Activated CD4-positive, alpha-beta T cell treated with anti-CD3 and anti-CD28 coated beads for 24 hours (primary cell): Measurements from ENCODE around the gene PSMD13.
"Not testable (repeated sequence)": the region's sequence is repeated elsewhere in the genome, so short reads cannot be mapped to it uniquely, and the experiment has no call there.

ENCODE experiments used
- DNase-seq, 2 donors: peaks; one replicate each; pipeline ENCODE4 v3.0.0-alpha.2; 2020; ENCODE audit warnings: low read depth in 2 of 2

PSMD13 gene

DNA sequence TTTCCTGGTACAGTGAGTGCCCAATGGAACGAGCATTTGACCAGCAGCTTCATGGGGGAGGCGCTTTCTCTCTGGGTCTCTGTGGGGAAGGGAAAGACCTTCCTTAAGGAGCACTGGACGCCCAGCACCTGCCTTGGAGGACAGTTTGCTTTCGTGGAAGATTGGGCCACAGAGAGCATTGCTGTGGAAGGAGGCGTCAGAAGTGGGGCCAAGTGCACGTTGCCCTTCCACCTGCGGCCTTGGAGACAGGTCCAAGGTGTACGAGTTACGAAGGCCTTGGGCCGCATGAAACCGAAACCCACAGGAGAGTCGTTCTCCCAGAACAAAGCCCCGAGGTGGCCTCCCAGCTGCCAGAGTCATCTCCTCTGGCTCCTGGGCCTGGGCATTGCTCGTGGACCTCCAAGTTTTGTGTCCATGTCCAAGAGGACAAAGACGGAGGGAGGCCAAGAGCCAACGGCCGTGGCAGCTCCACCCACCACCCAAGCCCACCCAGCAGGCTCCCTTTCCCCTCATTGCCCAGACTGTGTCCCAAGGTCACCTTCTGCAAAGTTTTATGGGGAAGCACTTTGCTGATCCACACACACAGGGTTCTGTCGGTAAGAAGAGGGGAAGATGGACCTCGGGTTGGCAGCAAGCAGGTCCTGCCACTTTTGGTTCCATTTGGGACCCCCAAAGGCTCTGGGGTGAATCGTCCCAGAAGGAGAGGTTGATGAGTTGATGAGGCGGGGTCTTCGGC, 35.6 kb downstream of the PSMD13 start:
- DNase-seq: no peak

DNA sequence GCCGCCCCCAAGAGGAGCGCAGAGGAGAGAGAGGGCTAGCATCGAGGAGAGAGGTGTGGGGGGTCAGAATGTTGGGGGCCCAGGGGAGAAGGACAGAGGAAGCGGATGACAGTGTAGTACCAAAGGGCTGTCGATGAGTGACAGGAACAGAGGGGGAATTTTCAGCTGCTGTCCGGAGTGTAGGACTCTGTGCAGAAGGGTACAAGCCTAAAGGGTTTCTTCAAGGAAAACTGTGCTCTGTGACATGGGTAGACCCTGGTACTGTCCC, 36.1 kb downstream of the PSMD13 start:
- no peak for DNase-seq

DNA sequence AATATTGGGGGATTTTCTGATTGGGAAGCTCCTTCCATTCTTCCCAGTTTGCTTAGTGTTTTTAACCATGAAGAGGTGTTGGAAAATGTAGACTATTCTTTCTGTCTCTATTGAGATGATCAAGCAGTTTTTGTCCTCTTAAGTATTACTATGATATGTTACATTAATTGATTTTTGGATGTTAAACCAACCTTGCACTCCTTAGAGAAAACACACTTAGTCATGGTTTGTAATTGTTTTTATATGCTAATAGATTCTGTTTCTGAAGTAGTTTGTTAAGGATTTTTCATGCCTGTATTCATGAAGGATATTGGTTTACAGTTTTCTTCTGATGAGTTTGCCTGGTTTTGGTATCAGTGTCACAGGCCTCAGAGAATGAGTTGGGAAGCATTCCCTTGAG, 39.4 kb downstream of the PSMD13 start:
- DNase-seq: no peak

DNA sequence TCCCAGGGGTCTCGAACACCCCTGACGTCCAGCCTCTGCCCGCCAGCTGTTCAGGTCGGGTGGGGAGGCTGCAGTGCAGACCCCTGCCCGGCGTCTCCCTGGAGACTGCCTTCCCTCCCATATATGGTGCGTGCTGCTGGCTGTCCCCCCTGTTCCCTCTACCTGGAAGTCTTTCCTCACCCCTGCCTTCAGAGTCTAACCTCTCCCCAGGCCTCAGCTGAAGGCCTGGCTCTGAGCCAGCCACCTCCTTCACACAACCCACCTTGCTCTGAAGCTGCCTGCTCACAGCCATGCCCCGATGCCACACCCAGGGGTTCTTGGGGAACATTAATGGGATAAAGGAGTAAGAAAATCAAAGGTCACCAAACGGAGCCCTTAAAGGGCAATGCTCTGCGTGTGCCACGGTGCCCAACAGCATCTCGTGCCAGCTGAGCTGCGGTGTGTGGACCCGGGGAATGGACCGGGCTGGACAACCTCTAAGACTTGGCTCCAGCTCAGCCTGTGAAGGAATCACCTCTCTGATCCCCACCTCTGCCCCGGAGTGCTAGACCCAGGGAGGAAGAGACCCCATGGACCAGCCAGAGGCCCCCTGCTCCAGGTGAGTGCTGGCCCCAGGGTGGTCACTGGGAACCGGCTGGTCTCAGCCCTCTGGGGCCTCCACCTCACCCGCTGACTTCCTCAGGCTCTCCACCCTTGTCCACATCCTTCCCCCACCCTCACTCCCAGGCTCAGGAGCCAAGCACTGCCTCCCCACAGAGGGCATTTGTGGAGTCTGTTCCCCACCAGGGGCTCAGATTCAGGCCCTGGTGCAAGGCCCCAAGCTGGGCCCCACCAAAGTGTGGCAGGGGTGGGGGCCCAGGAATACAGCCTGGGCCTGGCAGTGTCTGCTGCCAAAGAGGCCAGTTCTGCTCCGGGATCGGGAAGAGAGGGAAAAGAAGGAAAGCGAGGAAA, 41.5 kb downstream of the PSMD13 start, which contains the start of gene NLRP6:
Gene NLRP6 (plus strand): TSS at position 407 of the 951 bp plus-strand sequence. CDS start 163 bp downstream, at position 570.
- no peak for DNase-seq

DNA sequence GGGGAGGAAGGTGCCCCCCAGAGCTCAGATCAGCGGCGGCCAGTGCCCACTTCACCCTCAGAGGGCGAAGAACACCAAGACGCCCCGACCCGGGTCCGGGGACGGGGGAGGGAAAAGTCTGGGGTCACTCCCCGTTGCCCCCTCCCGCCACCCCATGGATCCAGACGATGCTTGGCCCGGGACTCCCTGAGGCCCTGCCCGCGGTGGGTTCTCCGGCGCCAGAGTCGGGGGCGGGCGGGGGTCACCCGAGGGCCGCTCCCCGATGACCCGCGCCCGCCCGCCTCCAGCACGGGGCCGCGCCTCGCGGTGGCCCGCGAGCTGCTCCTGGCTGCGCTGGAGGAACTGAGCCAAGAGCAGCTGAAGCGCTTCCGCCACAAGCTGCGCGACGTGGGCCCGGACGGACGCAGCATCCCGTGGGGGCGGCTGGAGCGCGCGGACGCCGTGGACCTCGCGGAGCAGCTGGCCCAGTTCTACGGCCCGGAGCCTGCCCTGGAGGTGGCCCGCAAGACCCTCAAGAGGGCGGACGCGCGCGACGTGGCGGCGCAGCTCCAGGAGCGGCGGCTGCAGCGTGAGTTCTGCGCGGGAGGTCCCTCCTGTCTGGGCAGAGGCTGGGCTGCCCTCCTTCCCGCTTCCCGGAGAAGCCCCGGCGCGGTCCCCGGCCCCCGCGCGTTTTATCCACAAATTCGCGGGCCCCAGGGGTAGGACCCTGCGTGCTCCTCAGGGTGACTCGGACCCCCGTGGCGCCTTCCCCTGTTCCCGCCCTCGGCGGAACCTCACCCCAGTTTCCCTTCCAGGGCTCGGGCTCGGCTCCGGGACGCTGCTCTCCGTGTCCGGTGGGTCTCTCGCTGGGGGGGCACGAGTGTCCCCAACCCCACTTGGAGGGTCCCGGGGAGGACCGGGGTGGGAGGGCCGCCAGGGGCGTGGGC, 42.5 kb downstream of the PSMD13 start:
- DNase-seq: no peak

DNA sequence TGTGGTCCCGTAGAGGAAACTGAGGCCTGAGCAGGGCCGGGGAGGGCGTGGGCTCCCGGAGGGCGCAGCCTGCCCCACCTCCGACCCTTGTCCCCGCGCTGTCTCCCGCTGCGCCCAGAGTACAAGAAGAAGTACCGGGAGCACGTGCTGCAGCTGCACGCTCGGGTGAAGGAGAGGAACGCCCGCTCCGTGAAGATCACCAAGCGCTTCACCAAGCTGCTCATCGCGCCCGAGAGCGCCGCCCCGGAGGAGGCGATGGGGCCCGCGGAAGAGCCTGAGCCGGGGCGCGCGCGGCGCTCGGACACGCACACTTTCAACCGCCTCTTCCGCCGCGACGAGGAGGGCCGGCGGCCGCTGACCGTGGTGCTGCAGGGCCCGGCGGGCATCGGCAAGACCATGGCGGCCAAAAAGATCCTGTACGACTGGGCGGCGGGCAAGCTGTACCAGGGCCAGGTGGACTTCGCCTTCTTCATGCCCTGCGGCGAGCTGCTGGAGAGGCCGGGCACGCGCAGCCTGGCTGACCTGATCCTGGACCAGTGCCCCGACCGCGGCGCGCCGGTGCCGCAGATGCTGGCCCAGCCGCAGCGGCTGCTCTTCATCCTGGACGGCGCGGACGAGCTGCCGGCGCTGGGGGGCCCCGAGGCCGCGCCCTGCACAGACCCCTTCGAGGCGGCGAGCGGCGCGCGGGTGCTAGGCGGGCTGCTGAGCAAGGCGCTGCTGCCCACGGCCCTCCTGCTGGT, 43.4 kb downstream of the PSMD13 start:
- no peak for DNase-seq

DNA sequence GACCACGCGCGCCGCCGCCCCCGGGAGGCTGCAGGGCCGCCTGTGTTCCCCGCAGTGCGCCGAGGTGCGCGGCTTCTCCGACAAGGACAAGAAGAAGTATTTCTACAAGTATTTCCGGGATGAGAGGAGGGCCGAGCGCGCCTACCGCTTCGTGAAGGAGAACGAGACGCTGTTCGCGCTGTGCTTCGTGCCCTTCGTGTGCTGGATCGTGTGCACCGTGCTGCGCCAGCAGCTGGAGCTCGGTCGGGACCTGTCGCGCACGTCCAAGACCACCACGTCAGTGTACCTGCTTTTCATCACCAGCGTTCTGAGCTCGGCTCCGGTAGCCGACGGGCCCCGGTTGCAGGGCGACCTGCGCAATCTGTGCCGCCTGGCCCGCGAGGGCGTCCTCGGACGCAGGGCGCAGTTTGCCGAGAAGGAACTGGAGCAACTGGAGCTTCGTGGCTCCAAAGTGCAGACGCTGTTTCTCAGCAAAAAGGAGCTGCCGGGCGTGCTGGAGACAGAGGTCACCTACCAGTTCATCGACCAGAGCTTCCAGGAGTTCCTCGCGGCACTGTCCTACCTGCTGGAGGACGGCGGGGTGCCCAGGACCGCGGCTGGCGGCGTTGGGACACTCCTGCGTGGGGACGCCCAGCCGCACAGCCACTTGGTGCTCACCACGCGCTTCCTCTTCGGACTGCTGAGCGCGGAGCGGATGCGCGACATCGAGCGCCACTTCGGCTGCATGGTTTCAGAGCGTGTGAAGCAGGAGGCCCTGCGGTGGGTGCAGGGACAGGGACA, 44.1 kb downstream of the PSMD13 start:
- DNase-seq: no peak

DNA sequence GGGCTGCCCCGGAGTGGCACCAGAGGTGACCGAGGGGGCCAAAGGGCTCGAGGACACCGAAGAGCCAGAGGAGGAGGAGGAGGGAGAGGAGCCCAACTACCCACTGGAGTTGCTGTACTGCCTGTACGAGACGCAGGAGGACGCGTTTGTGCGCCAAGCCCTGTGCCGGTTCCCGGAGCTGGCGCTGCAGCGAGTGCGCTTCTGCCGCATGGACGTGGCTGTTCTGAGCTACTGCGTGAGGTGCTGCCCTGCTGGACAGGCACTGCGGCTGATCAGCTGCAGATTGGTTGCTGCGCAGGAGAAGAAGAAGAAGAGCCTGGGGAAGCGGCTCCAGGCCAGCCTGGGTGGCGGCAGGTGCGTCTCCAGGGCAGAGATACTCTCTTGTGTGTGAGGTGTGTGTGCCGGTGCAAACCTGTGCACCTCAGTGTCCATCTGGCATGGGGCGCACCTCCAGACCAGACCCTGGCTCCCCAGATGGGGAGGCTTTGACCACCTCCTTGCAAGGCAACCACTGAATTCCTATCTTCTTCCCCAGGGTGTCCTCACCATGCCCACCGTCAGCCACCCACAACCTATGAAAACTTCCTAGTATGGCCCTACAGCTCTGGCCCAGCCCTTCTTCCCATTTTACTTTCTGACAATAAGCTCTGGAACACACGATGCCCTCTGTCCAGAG, 44.8 kb downstream of the PSMD13 start:
- DNase-seq: no peak

DNA sequence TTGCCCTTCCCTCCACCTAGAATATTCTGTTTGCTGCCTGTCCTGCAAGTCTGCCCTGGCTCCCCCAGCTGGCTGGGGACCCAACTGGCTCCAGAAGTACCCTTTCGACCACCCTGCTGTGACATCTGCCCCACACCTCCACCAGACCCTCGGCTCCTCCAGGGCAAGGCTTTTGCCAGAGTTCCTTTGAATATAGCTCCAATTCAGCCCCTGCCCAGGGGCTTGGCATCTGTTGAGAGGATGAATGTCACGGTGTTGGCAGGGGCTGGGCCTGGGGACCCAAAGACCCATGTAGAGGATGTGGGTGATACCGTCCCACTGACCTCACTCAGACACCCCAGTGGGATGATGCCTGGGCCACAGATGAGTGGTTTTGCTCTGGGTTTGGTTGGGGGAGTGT, 45.4 kb downstream of the PSMD13 start:
- DNase-seq: no peak

DNA sequence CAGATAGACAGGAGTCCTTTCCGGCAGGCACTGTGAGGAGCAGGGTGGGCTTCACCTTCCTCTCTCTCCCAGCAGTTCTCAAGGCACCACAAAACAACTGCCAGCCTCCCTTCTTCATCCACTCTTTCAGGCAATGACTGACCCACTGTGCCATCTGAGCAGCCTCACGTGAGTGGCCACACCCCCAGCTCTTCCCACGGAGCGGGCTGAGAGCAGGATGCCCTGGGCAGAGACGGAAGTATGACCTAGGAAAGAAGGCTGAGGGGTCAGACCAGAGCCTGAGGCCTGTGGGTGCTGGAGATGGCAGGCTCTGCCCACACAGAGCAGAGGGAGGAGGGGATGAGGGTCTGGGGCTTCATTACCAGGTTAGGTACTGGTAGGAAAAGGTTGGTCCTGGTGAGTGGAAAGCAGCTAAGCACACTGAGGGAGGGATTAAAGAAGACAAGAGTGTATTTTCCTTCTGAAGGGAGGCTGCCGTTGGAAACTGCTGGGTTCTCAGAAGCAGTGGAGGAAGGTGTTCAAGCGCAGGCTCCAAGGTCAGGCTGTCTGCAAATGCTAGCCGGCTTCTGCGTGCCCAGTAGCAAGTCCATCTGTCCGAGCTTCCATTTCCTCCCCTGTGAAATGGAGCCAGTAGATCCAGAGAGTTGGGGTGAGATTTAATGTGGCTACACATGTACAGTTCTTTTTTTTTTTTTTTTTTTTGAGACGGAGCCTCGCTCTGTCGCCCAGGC, 46.0 kb downstream of the PSMD13 start:
- no peak for DNase-seq

DNA sequence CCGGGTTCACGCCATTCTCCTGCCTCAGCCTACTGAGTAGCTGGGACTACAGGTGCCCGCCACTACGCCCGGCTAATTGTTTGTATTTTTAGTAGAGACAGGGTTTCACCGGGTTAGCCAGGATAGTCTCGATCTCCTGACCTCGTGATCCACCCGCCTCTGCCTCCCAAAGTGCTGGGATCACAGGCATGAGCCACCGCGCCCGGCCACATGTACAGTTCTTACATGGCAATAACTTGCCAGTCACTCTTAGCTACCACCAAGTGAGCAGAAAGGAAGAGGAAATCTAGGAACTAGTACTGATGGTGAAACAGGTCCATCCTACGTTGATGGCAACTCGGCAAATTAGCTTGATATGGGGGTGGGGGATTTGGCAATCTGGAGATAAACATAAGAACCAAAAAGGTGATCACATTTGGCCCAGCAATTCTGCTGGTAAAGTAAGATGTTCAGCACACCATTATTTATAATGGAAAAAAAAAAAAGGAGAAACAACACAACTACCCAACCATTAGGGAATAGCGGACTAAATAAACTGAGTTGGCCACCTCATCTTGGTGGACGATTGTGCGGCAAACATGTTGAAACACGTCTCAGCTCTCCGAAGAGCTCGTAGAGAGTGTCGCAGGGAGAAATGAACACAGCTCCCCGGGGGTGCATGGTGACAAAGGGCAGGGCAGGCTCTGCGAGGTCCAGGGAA, 46.8 kb downstream of the PSMD13 start:
- DNase-seq: no peak

DNA sequence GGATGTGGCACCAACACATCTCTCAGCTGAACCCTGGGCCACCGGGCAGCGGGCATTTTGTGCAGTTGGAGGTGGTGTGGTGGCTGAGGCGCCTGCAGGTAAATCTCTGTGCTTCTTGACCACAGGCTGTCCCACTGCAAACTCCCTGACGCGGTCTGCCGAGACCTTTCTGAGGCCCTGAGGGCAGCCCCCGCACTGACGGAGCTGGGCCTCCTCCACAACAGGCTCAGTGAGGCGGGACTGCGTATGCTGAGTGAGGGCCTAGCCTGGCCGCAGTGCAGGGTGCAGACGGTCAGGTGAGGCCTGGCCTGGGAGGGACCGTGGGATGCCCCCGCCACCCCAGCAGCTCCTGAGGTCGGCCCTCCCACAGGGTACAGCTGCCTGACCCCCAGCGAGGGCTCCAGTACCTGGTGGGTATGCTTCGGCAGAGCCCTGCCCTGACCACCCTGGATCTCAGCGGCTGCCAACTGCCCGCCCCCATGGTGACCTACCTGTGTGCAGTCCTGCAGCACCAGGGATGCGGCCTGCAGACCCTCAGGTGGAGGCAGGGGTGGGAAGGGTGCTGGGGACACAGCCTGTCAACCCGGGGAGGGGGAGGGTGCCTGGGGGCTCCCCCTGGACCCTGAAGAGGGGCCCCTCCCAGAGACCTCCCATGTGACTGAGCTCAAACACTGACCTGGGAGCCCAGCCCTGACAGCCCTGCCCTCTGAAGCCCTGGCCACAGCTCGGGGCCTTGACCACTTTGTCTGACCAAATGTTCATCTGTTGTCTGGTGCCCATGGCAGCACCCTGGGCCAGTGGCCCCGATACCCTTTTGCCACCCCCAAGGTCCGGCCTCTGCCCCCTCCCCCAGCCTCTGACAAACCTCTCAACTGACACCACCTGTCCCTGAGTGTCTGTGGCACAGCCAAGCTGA, 47.6 kb downstream of the PSMD13 start:
- DNase-seq: no peak

DNA sequence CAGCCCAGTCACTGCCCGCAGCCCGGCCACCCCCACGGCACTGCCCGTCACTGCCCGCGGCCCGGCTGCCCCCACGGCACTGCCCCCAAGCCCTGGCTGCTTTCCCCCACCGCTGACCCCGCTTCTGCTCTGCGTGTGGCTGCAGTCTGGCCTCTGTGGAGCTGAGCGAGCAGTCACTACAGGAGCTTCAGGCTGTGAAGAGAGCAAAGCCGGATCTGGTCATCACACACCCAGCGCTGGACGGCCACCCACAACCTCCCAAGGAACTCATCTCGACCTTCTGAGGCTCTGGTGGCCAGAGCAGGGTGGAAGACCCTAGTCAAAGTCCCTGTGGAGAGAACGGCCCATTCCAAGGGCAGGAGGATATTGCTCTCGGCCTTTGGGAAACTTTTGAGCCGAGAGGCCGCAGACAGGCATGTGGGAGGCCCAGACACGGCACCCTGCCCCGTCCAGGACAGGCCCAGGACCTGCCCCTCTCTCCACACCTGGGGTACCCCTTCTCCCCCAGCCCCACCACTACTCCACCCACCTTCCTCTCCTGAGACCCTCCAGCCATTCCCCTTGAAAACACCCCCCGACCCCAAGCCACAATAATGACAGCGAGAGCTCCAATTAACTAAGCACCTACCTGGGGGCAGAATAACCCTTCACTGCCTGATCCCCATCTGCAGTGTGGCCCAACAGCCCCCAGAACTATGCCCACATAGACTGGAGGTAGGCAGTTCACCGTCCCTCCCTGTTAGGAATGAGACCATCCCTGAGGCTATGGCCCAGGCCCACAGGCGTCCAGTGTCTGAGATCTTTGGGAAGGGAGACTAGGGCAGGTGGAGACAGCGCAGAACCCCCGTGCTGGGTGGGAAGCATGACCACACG, 48.5 kb downstream of the PSMD13 start:
- no peak for DNase-seq

DNA sequence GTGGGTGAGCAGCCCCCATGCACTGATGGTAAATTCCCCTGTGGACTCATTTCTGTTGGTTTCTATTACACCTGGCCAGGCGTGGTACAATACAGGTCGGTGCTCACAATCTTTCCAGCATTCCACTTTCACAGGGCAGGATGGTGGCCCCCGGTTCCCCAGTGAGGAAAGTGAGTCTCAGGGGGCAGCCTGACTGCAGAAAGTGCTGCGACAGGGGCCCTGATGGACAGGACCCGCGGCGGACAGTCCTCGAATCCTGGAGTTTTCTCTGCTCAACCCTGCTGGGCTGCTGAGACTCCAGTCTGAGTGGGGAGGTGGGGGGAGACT, 49.1 kb downstream of the PSMD13 start:
- DNase-seq: no peak

DNA sequence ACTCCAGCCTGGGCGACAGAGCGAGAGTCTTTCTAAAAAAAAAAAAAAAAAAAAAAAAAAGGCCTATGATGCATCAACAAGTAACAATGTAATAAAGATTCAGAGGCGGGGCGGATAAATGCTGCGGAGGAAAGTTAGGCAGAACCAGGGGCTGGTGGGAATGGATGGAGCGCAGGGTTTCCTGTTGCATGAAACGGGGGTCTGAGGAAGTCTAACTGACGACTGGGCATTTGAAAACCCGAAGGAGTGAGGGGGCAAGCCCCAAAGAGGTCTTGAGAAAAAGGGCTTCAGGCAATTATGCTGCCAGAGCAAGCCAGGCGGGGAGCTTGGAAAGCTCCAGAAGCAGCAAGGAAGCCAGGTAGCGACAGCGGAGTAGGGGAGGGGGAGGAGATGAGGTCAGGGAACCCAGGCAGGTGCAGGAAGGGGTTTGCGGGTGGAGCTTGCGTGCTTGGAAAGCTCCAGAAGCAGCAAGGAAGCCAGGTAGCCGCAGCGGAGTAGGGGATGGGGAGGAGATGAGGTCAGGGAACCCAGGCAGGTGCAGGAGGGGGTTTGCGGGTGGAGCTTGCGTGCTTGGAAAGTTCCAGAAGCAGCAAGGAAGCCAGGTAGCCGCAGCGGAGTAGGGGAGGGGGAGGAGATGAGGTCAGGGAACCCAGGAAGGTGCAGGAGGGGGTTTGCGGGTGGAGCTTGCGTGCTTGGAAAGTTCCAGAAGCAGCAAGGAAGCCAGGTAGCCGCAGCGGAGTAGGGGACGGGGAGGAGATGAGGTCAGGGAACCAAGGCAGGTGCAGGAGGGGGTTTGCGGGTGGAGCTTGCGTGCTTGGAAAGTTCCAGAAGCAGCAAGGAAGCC, 50.4 kb downstream of the PSMD13 start:
- DNase-seq: not testable (repeated sequence)
